SU-DHL-6 (cell line): Measurements from ENCODE around the gene KCTD8.

Source experiments
- H2AFZ ChIP-seq: fragments of 200-600 bp; sonication (generic); 2 replicates; pipeline ENCODE4 v1.6.1; 2014; ENCODE audit warnings: low read depth, mild to moderate bottlenecking, moderate library complexity, mixed read lengths, antibody characterized with exemption, low read length; ENCODE audit not compliant: severe bottlenecking
- H3F3A ChIP-seq: fragments of 200-600 bp; shearing (Covaris generic); 2 replicates; pipeline ENCODE4 v1.6.0; 2016; ENCODE audit warnings: antibody characterized with exemption, mild to moderate bottlenecking; ENCODE audit not compliant: insufficient read depth
- H3K27ac ChIP-seq: fragments of 200-600 bp; sonication (generic); 2 replicates; pipeline ENCODE4 v1.5.1; 2016; ENCODE audit warnings: low read depth, mild to moderate bottlenecking, low read length, moderate library complexity, mixed read lengths
- H3K27me3 ChIP-seq: fragments of 200-600 bp; sonication (generic), shearing (Covaris generic); 2 replicates; pipeline ENCODE4 v1.6.0; 2014; ENCODE audit warnings: mild to moderate bottlenecking, low read length
- H3K36me3 ChIP-seq: fragments of 200-600 bp; sonication (generic); 2 replicates; pipeline ENCODE4 v1.6.1; 2014; ENCODE audit warnings: mild to moderate bottlenecking, low read length, mixed read lengths
- H3K4me2 ChIP-seq: fragments of 300-600, 200-600 bp; shearing (Covaris generic), sonication (generic); 2 replicates; pipeline ENCODE4 v1.6.0; 2014; ENCODE audit warnings: low read length, low read depth, mild to moderate bottlenecking; ENCODE audit not compliant: poor library complexity, severe bottlenecking
- H3K4me3 ChIP-seq: fragments of 200-600 bp; sonication (generic); 2 replicates; pipeline ENCODE4 v1.5.1; 2014; ENCODE audit warnings: antibody characterized with exemption, low read length, mild to moderate bottlenecking, mixed read lengths; ENCODE audit not compliant: insufficient read depth, poor library complexity, severe bottlenecking
- H3K79me2 ChIP-seq: fragments of 200-600 bp; sonication (generic); 2 replicates; pipeline ENCODE4 v1.6.1; 2014; ENCODE audit warnings: mild to moderate bottlenecking, low read length, moderate library complexity; ENCODE audit not compliant: insufficient read depth
- H3K9ac ChIP-seq: fragments of 200-600 bp; sonication (generic); 2 replicates; pipeline ENCODE4 v1.7.0; 2014; ENCODE audit warnings: mild to moderate bottlenecking, low read length
- H3K9me2 ChIP-seq: fragments of 200-600 bp; sonication (generic); replicated peaks from 2 replicates; pipeline ENCODE4 v1.6.1; 2014; ENCODE audit warnings: low read length; ENCODE audit not compliant: insufficient read depth
- H3K9me3 ChIP-seq: fragments of 200-600 bp; sonication (generic); 2 replicates; pipeline ENCODE4 v1.6.1; 2014; ENCODE audit warnings: low read length, mixed read lengths; ENCODE audit not compliant: insufficient read depth
- H4K20me1 ChIP-seq: fragments of 200-600 bp; sonication (generic); 2 replicates; pipeline ENCODE4 v1.6.1; 2014; ENCODE audit warnings: low read depth, mild to moderate bottlenecking, antibody characterized with exemption, low read length, moderate library complexity, mixed read lengths
- CTCF ChIP-seq: fragments of 200-600 bp; sonication (generic); IDR thresholded peaks from one replicate; pipeline ENCODE4 v1.5.1; 2017; ENCODE audit warnings: antibody characterized with exemption, mild to moderate bottlenecking, low read length, moderate library complexity; ENCODE audit not compliant: insufficient read depth, poor library complexity, severe bottlenecking
- EZH2phosphoT487 ChIP-seq: fragments of 200-600 bp; sonication (generic), shearing (Covaris generic); conservative IDR thresholded peaks from 2 replicates; pipeline ENCODE4 v1.6.1; 2018; ENCODE audit warnings: mild to moderate bottlenecking, antibody characterized with exemption, low read length, moderate library complexity, mixed read lengths

Gene KCTD8

GRCh38 chr4:44279469-44279868 is 169.1 kb downstream of the KCTD8 start:
- no peak overlapping the region for H3K9ac ChIP-seq
- H3K27ac ChIP-seq: no peak overlapping the region
- H3K27me3 ChIP-seq: no peaks in the 10 kb centered on the region
- TF ChIP-seq CTCF (no peak), EZH2phosphoT487 (no peak)
- H3K4me2 ChIP-seq: no peak overlapping the region
- H3K9me2 ChIP-seq: no peaks in the 10 kb centered on the region
- no peaks in the 10 kb centered on the region for H3K36me3 ChIP-seq
- no peak overlapping the region for H2AFZ ChIP-seq
- H3K4me3 ChIP-seq: no peak overlapping the region
- no peaks in the 10 kb centered on the region for H4K20me1 ChIP-seq
- H3K79me2 ChIP-seq: no peaks in the 10 kb centered on the region
- H3F3A ChIP-seq: no peaks in the 10 kb centered on the region
- H3K9me3 ChIP-seq: no peaks in the 10 kb centered on the region

- Histone ChIP-seq H3K9me3 (no peaks in the 10 kb centered on the region), H3K9ac (no peak overlapping the region), H3K4me2 (no peak overlapping the region), H3K27me3 (no peaks in the 10 kb centered on the region), H3K4me3 (no peak overlapping the region), H3F3A (no peaks in the 10 kb centered on the region), H3K9me2 (no peaks in the 10 kb centered on the region), H3K79me2 (no peaks in the 10 kb centered on the region), H3K36me3 (no peaks in the 10 kb centered on the region), H2AFZ (no peak overlapping the region), H3K27ac (no peak overlapping the region), H4K20me1 (no peaks in the 10 kb centered on the region)
- TF ChIP-seq CTCF: no peak
- TF ChIP-seq EZH2phosphoT487: no peak
Measured at GRCh38 chr4:44279066-44279465, 169.5 kb downstream of the KCTD8 start.

- H2AFZ ChIP-seq: no peak overlapping the region
Measured at GRCh38 chr4:44257461-44257860, 191.1 kb downstream of the KCTD8 start.

More at GRCh38 chr4:44257461-44257860, 191.1 kb downstream of the KCTD8 start:
- Histone ChIP-seq H4K20me1 (no peaks in the 10 kb centered on the region), H3K9me2 (no peaks in the 10 kb centered on the region), H3K27me3 (no peaks in the 10 kb centered on the region), H3K79me2 (no peaks in the 10 kb centered on the region), H3K27ac (no peak overlapping the region), H3K4me3 (no peak overlapping the region), H3K4me2 (no peak overlapping the region), H3F3A (no peaks in the 10 kb centered on the region), H3K9me3 (no peaks in the 10 kb centered on the region), H3K9ac (no peak overlapping the region), H3K36me3 (no peaks in the 10 kb centered on the region)
- no peak for TF ChIP-seq CTCF
- no peak for TF ChIP-seq EZH2phosphoT487
